Right lobe of liver (tissue), 4 donors: ENCODE data around the gene LCLAT1.

Source experiments
- POLR2A ChIP-seq: fragments of 450-650 bp; IDR thresholded peaks from one replicate; pipeline ENCODE4 v1.6.1; 2017; ENCODE audit warnings: antibody characterized with exemption, mild to moderate bottlenecking
- TF ChIP-seq, protein P1 (sequence below), 4 donors: fragments of 200-600 bp in 3 of 4; fragments of 450-650 bp in 1 of 4; IDR thresholded peaks; one replicate each; pipeline versions ENCODE4 v1.5.1 to v1.8.0; 2016 to 2022; ENCODE audit warnings: antibody characterized with exemption in 4 of 4, mild to moderate bottlenecking in 2 of 4
- donor health status: DM: no; HTN: no; CAD: no.
- donor health status: DM: no; HTN: no; CAD: no.
- donor health status: DM: no; HTN: yes; CAD: no.

DNA sequence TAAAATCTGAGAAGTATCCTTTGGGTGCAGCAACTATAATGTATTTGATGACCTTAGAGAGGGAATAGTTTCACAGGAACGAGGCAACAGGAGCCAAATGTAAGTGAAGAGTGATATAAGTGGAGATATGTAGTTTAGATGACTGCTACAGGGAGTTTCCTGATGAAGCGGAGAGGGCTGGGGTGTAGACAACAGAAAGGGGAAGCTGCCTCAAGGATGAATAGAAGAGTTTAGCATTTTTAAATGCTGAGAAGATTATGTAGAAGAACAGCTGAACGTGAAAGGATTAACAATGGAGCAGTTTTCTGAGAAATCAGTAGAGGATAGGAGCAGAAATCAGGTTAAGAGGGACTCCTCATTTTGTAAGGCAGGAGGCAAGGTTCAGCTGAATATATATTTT is 133.3 kb downstream of the LCLAT1 start:
- TF ChIP-seq, protein P1, sequence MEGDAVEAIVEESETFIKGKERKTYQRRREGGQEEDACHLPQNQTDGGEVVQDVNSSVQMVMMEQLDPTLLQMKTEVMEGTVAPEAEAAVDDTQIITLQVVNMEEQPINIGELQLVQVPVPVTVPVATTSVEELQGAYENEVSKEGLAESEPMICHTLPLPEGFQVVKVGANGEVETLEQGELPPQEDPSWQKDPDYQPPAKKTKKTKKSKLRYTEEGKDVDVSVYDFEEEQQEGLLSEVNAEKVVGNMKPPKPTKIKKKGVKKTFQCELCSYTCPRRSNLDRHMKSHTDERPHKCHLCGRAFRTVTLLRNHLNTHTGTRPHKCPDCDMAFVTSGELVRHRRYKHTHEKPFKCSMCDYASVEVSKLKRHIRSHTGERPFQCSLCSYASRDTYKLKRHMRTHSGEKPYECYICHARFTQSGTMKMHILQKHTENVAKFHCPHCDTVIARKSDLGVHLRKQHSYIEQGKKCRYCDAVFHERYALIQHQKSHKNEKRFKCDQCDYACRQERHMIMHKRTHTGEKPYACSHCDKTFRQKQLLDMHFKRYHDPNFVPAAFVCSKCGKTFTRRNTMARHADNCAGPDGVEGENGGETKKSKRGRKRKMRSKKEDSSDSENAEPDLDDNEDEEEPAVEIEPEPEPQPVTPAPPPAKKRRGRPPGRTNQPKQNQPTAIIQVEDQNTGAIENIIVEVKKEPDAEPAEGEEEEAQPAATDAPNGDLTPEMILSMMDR (IDR thresholded peaks at IDR 0.05) = no peak
- no peak for TF ChIP-seq POLR2A
